Trophoblast cell (in vitro differentiated cells and primary cell): ENCODE data around the gene ZMYM1.
A peak's percentile ranks its signal among the peaks of the same experiment; 100 is the strongest.
"Not testable (repeated sequence)": the region's sequence is repeated elsewhere in the genome, so short reads cannot be mapped to it uniquely, and the experiment has no call there.

ENCODE experiments used
- DNase-seq, 2 donors: peaks; one replicate each; pipeline ENCODE4 v3.0.0-alpha.2; 2016
- H2AFZ ChIP-seq: 2 replicates; pipeline ENCODE4 v1.6.1; 2013; ENCODE audit warnings: low read length, moderate library complexity, mild to moderate bottlenecking; ENCODE audit not compliant: insufficient read depth, poor library complexity
- H2AK5ac ChIP-seq: 2 replicates; pipeline ENCODE4 v1.6.1; 2013; ENCODE audit warnings: mild to moderate bottlenecking, low read length
- H2BK120ac ChIP-seq: 2 replicates; pipeline ENCODE4 v1.6.1; 2013; ENCODE audit warnings: low read length, mild to moderate bottlenecking, moderate library complexity; ENCODE audit not compliant: insufficient read depth, poor library complexity
- H2BK12ac ChIP-seq: 2 replicates; pipeline ENCODE4 v1.6.1; 2013; ENCODE audit warnings: mild to moderate bottlenecking, low read length, moderate library complexity
- H2BK5ac ChIP-seq: 2 replicates; pipeline ENCODE4 v1.6.1; 2013; ENCODE audit warnings: low read length, low read depth, moderate library complexity, mild to moderate bottlenecking; ENCODE audit not compliant: poor library complexity
- H3K14ac ChIP-seq: 2 replicates; pipeline ENCODE4 v1.6.1; 2013; ENCODE audit warnings: mild to moderate bottlenecking, low read length
- H3K18ac ChIP-seq: 2 replicates; pipeline ENCODE4 v1.6.1; 2013; ENCODE audit warnings: mild to moderate bottlenecking, low read length
- H3K23ac ChIP-seq: 2 replicates; pipeline ENCODE4 v1.6.1; 2013; ENCODE audit warnings: low read length
- H3K27ac ChIP-seq: 2 replicates; pipeline ENCODE4 v1.5.1; 2013; ENCODE audit warnings: low read depth, mild to moderate bottlenecking, inconsistent platforms, low read length, moderate library complexity
- H3K27me3 ChIP-seq: 2 replicates; pipeline ENCODE4 v1.6.1; 2013; ENCODE audit warnings: inconsistent platforms, mild to moderate bottlenecking, low read length, moderate library complexity; ENCODE audit not compliant: insufficient read depth
- H3K36me3 ChIP-seq, 2 experiments: 1 replicate in 1 of 2; 2 replicates in 1 of 2; pipeline ENCODE4 v1.6.1; 2013; ENCODE audit warnings: low read length in 2 of 2, mild to moderate bottlenecking in 2 of 2, moderate library complexity in 1 of 2; ENCODE audit not compliant: insufficient read depth in 2 of 2, control insufficient read depth in 1 of 2
- H3K4ac ChIP-seq: 2 replicates; pipeline ENCODE4 v1.6.1; 2013; ENCODE audit warnings: low read depth, mild to moderate bottlenecking, low read length, moderate library complexity
- H3K4me1 ChIP-seq, 2 experiments: 1 replicate in 1 of 2; 2 replicates in 1 of 2; pipeline ENCODE4 v1.6.1; 2013; ENCODE audit warnings: low read length in 2 of 2, mild to moderate bottlenecking in 2 of 2, moderate library complexity in 1 of 2; ENCODE audit not compliant: insufficient read depth in 2 of 2, control insufficient read depth in 1 of 2
- H3K4me2 ChIP-seq: 2 replicates; pipeline ENCODE4 v1.6.1; 2013; ENCODE audit warnings: inconsistent platforms, mild to moderate bottlenecking, low read length, moderate library complexity
- H3K4me3 ChIP-seq: 2 replicates; pipeline ENCODE4 v1.5.1; 2013; ENCODE audit warnings: mild to moderate bottlenecking, low read depth, low read length, inconsistent platforms
- H3K79me1 ChIP-seq: one replicate; pipeline ENCODE4 v1.6.1; 2013; ENCODE audit warnings: low read length
- H3K79me2 ChIP-seq: 2 replicates; pipeline ENCODE4 v1.6.1; 2013; ENCODE audit warnings: low read length, mild to moderate bottlenecking; ENCODE audit not compliant: control insufficient read depth, insufficient read depth, poor library complexity
- H3K9ac ChIP-seq: 2 replicates; pipeline ENCODE4 v1.6.1; 2013; ENCODE audit warnings: mild to moderate bottlenecking, low read length
- H3K9me3 ChIP-seq: 2 replicates; pipeline ENCODE4 v1.6.1; 2013; ENCODE audit warnings: low read depth, mild to moderate bottlenecking, control low read depth, inconsistent platforms, low read length; ENCODE audit not compliant: insufficient read depth
- H4K12ac ChIP-seq: 2 replicates; pipeline ENCODE4 v1.6.1; 2013; ENCODE audit warnings: low read depth, mild to moderate bottlenecking, low read length, moderate library complexity
- H4K8ac ChIP-seq: 2 replicates; pipeline ENCODE4 v1.6.1; 2013; ENCODE audit warnings: low read depth, mild to moderate bottlenecking, low read length, moderate library complexity
- H4K91ac ChIP-seq: one replicate; pipeline ENCODE4 v1.6.1; 2013; ENCODE audit warnings: low read depth, mild to moderate bottlenecking, low read length, moderate library complexity
- WGBS: extraction: QIAGEN DNeasy Blood & Tissue Kit; methylation state at CpG from one replicate; pipeline ENCODE4 v1.1.7; 2013; ENCODE audit warnings: missing lambda C conversion rate; ENCODE audit not compliant: insufficient read length, insufficient coverage; ENCODE audit errors: extremely low coverage; 5-methylcytosine and 5-hydroxymethylcytosine counted together

Gene ZMYM1

GRCh38 chr1:35058321-35058720 is 20.9 kb upstream of the ZMYM1 start:
- WGBS, result no CpG with 5 or more reads among the region's 7 CpGs
- H3K4me2 ChIP-seq, H4K12ac ChIP-seq, H3K4ac ChIP-seq, H3K9ac ChIP-seq, H3K9me3 ChIP-seq, H3K79me1 ChIP-seq, H4K8ac ChIP-seq, H3K14ac ChIP-seq, H3K27me3 ChIP-seq, H2AFZ ChIP-seq, H2AK5ac ChIP-seq, DNase-seq, H3K27ac ChIP-seq, H3K4me1 ChIP-seq, H4K91ac ChIP-seq, H3K79me2 ChIP-seq, H2BK12ac ChIP-seq, H3K23ac ChIP-seq, H3K4me3 ChIP-seq, H3K18ac ChIP-seq, H2BK120ac ChIP-seq, H3K36me3 ChIP-seq, H2BK5ac ChIP-seq: not testable (repeated sequence)

GRCh38 chr1:35058988-35059387 is 20.2 kb upstream of the ZMYM1 start:
- H3K36me3 ChIP-seq, result no peaks in the 10 kb centered on the region
- no peak overlapping the region for H4K8ac ChIP-seq
- no peaks in the 10 kb centered on the region for H3K27me3 ChIP-seq
- H3K9me3 ChIP-seq, result peaks cover 3% of the 10 kb centered on the region
- H2AK5ac ChIP-seq, result no peak overlapping the region
- WGBS, result no CpG with 5 or more reads among the region's 2 CpGs
- H3K79me2 ChIP-seq, result no peaks in the 10 kb centered on the region
- H3K14ac ChIP-seq, result no peak overlapping the region
- H2AFZ ChIP-seq, result no peak overlapping the region
- H3K4me1 ChIP-seq, result no peaks in the 10 kb centered on the region
- no peak overlapping the region for H2BK12ac ChIP-seq
- H4K91ac ChIP-seq, result no peak overlapping the region
- no peak overlapping the region for H3K9ac ChIP-seq
- no peak overlapping the region for H2BK5ac ChIP-seq
- no peak overlapping the region for H4K12ac ChIP-seq
- DNase-seq, result peak in 1 of 2 donors; percentile 11
- no peak overlapping the region for H2BK120ac ChIP-seq
- no peak overlapping the region for H3K4me2 ChIP-seq
- no peak overlapping the region for H3K27ac ChIP-seq
- H3K4me3 ChIP-seq, result no peak overlapping the region
- H3K23ac ChIP-seq, result no peak overlapping the region
- H3K18ac ChIP-seq, result no peak overlapping the region
- H3K79me1 ChIP-seq, result no peaks in the 10 kb centered on the region
- no peak overlapping the region for H3K4ac ChIP-seq

DNA sequence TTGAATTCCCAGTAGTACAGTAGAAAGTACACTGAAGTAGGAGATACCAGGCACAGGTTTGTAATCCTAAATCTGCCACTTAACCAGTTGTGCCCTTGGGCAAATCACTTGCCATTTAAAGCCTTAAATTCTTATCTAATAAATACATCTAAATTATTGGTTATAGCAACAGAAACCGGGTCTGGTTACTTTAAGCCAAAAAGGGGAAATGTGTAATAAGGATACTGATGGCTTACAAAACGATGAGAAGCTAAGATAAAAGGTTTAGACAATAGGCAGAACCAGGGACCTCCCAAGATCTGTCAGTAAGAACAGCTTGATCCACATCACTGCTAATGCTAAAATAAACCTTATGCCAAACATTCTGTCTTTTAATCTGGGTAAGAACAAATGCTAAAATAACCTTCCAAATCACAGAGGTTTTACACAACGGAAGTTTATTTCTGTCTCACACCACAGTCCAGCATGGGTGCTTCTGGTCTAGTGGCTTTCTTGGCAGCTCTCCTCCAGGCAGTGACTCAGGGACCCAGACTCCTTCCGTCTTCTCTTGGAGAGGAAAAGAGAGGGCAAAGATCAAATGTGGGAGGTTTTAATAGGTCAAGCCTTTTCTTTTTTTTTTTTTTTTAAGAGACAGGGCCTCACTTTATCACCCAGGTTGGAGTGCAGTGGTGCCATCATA is 16.5 kb upstream of the ZMYM1 start:
- no peak overlapping the region for H3K23ac ChIP-seq
- H3K18ac ChIP-seq, result no peak overlapping the region
- H3K9ac ChIP-seq, result no peak overlapping the region
- DNase-seq, result no peak
- no peak overlapping the region for H4K91ac ChIP-seq
- H2BK12ac ChIP-seq, result no peak overlapping the region
- no peaks in the 10 kb centered on the region for H3K79me1 ChIP-seq
- no peak overlapping the region for H3K27ac ChIP-seq
- H3K36me3 ChIP-seq, result no peaks in the 10 kb centered on the region
- H3K4me2 ChIP-seq, result no peak overlapping the region
- no peak overlapping the region for H4K8ac ChIP-seq
- H4K12ac ChIP-seq, result no peak overlapping the region
- H3K79me2 ChIP-seq, result no peaks in the 10 kb centered on the region
- H2BK5ac ChIP-seq, result no peak overlapping the region
- no peaks in the 10 kb centered on the region for H3K4me1 ChIP-seq
- H3K4me3 ChIP-seq, result no peak overlapping the region
- H2BK120ac ChIP-seq, result no peak overlapping the region
- H3K14ac ChIP-seq, result no peak overlapping the region
- peaks cover 3% of the 10 kb centered on the region for H3K9me3 ChIP-seq
- no peak overlapping the region for H2AFZ ChIP-seq
- no peaks in the 10 kb centered on the region for H3K27me3 ChIP-seq
- H3K4ac ChIP-seq, result no peak overlapping the region
- no CpG with 5 or more reads among the region's 4 CpGs for WGBS
- H2AK5ac ChIP-seq, result no peak overlapping the region

DNA sequence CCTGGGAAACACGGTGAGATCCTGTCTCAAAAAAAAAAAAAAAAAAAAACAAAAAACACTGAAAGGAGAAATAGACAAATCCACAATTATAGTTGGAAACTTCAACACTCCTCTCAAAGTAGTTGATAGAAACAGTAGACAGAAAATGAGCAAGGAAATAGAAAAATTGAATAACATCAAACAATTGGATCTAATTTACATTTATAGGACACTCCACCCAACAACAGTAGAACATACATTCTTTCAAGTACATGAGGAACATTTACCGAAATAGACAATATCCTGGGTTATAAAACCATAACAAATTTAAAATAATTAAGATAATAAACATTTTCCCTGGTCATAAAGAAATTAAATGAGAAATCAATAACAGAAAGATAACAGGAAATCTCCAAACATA is 14.9 kb upstream of the ZMYM1 start:
- H3K18ac ChIP-seq, result no peak overlapping the region
- no peak overlapping the region for H4K12ac ChIP-seq
- H3K4ac ChIP-seq, result no peak overlapping the region
- DNase-seq, result no peak
- H3K27ac ChIP-seq, result no peak overlapping the region
- H4K91ac ChIP-seq, result no peak overlapping the region
- no peak overlapping the region for H4K8ac ChIP-seq
- H3K4me2 ChIP-seq, result no peak overlapping the region
- H3K36me3 ChIP-seq, result no peaks in the 10 kb centered on the region
- no peaks in the 10 kb centered on the region for H3K27me3 ChIP-seq
- H2BK120ac ChIP-seq, result no peak overlapping the region
- no peak overlapping the region for H2AFZ ChIP-seq
- no peak overlapping the region for H2BK12ac ChIP-seq
- H2BK5ac ChIP-seq, result no peak overlapping the region
- H3K9ac ChIP-seq, result no peak overlapping the region
- H3K9me3 ChIP-seq, result no peaks in the 10 kb centered on the region
- no peak overlapping the region for H2AK5ac ChIP-seq
- no peak overlapping the region for H3K23ac ChIP-seq
- no peaks in the 10 kb centered on the region for H3K79me2 ChIP-seq
- no peak overlapping the region for H3K14ac ChIP-seq
- no CpG with 5 or more reads among the region's 2 CpGs for WGBS
- H3K4me3 ChIP-seq, result no peak overlapping the region
- H3K4me1 ChIP-seq, result no peaks in the 10 kb centered on the region
- no peaks in the 10 kb centered on the region for H3K79me1 ChIP-seq
